SU-DHL-6 (cell line): Measurements from ENCODE around the gene FAM162A.

Experiments
- CTCF ChIP-seq: fragments of 200-600 bp; sonication (generic); IDR thresholded peaks from one replicate; pipeline ENCODE4 v1.5.1; 2017; ENCODE audit warnings: antibody characterized with exemption, mild to moderate bottlenecking, low read length, moderate library complexity; ENCODE audit not compliant: insufficient read depth, poor library complexity, severe bottlenecking
- EZH2phosphoT487 ChIP-seq: fragments of 200-600 bp; sonication (generic), shearing (Covaris generic); conservative IDR thresholded peaks from 2 replicates; pipeline ENCODE4 v1.6.1; 2018; ENCODE audit warnings: mild to moderate bottlenecking, antibody characterized with exemption, low read length, moderate library complexity, mixed read lengths

DNA sequence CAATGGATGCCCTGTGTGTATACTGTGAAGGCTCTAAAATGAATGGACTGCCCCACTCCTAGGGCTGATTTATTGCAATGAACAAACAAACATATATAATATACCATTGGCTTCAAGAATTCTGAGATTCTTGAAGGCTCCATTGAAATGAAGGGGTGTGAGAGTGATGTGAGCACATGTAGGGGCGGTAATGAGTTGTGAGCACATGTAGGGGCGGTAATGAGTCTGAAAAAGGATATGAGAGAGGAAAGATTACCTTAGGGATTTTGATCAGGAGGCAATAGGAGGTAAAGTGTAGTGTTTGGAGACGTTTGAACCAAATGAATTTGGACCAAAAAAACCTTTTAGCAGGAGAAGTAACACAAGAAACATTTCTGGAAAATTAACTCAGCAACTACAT lies 3.7 kb downstream of the FAM162A start:
- TF ChIP-seq CTCF (no peak), EZH2phosphoT487 (no peak)
